ENCODE measurements around the gene DHRS12. TPM values are rescaled to one million over a fixed set of nuclear protein-coding genes. Genes with fewer than 3 reads are reported as not detected.

The DHRS12 gene
- total RNA-seq, 1 donor from 2014 or later: 3.3 TPM

DNA sequence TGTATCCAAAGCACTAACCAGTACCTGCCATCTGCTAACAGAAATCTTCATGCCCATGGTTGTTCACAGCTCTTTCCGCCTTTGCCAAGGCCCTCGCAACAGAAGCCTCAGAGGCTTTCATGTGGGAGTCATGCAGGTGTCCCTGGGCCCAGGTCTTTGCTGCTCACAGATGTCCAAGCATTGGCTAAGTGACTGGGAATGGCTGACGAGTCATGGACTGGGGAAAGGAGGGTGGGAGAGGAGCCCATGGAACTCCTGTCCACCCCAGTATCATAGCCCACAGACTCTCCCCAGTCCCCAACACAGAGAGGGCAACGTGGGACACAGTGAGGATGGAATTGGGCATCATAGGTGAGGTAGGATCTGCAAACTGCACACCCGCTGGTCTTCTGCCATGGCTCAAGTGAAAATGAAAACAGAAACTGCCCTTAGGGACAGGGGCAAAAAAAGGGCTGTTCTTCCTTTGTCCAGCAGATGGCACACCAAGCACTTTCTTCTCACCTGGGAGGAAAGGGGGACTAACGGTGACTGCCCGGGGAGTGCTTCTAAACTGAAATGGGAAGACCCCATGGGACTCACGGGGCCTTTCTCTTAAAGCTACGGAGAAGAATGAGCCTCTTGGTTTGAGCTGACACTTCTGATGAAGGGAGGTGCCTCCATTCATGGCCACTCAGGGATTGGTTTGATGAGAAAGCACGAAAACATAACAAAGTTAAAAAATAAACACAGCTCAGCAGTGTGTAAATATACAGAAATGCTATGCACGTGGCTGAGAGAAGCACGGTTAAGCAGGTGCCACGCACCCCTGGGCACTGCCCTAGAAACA, 11.1 kb upstream of the DHRS12 start:
- Mint-ChIP-seq H3K4me1 (ENCODE audit: low read depth) (peaks cover 52% of the 10 kb centered on the region), H3K4me3 (peak overlapping the region; percentile 37)

DNA sequence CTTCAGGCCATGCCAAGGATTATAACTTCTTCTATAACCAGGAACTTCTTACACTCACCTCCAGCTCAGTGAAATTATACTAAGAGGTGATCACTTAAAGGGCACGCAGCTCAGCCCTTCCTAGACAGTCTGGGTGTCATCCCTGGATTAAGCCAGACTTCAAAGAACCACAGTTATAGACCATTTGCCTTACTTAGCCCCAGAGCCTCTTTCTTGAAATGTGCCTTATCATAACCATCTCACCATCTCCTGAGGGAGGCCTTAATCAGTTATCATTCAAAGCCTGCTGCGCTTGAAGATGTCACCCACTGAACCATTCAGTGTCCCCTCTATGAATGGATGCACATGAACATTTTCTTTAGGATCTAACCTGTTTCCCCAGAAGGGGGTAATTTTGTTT, 10.1 kb upstream of the DHRS12 start:
- peaks cover 43% of the 10 kb centered on the region for H3K4me1 Mint-ChIP-seq (ENCODE audit: low read depth)
- no peak for DNase-seq (ENCODE audit: low spot score)
- no peaks in the 10 kb centered on the region for H3K9me3 Mint-ChIP-seq
- intact Hi-C loops (cut with micrococcal nuclease): loop anchor here (2.0 kb wide), 1 partner anchor 199 kb away; the partner anchor contains the start of gene ALG11
- no peak overlapping the region for H3K4me3 Mint-ChIP-seq
- H3K27ac Mint-ChIP-seq: no peak overlapping the region
- no peaks in the 10 kb centered on the region for H3K36me3 Mint-ChIP-seq (ENCODE audit: low read depth)
- H3K27me3 Mint-ChIP-seq (ENCODE audit: insufficient read depth): peaks cover 3% of the 10 kb centered on the region

More for the DNA sequence above, 11.1 kb upstream of the DHRS12 start:
- H3K27ac Mint-ChIP-seq: no peak overlapping the region
- no peaks in the 10 kb centered on the region for H3K9me3 Mint-ChIP-seq
- intact Hi-C loops (cut with micrococcal nuclease): loop anchor here (1.0 to 5.0 kb wide), 9 partner anchors 10 to 386 kb away; partner anchors contain the start of genes ALG11, NEK5 and TMEM272
- H3K36me3 Mint-ChIP-seq (ENCODE audit: low read depth): no peaks in the 10 kb centered on the region
- peak; percentile 66 for DNase-seq (ENCODE audit: low spot score)
- peaks cover 3% of the 10 kb centered on the region for H3K27me3 Mint-ChIP-seq (ENCODE audit: insufficient read depth)

DNA sequence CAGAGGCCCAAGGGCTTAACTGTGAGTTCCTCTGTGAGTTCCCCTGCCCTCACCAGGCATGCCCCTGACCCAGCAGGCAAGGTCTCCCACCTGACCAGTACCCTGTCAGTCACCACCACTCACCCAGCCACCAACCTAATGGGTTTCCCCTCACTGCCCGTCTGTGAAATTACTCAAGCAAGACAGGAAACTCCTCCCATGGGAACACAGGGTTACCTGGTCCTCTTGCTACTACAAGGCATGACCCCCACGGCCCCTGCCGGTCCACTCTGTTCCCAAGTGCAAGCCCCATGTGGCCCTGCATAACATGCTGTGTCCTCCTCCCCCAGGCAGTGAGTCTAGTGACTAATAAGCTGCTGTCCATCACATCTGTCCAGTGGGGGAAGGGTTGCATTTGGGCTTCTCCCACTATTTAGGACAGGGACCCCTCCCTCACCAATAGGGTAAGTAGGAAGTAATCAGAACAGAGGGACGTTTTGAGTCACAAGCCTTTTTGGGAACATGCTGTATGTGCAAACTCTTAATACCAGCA, 8.0 kb upstream of the DHRS12 start:
- Mint-ChIP-seq H3K36me3 (ENCODE audit: low read depth) (no peaks in the 10 kb centered on the region), H3K9me3 (no peaks in the 10 kb centered on the region), H3K27me3 (ENCODE audit: insufficient read depth) (peaks cover 2% of the 10 kb centered on the region), H3K27ac (no peak overlapping the region), H3K4me1 (ENCODE audit: low read depth) (peaks cover 27% of the 10 kb centered on the region), H3K4me3 (no peak overlapping the region)
- no peak for DNase-seq (ENCODE audit: low spot score)
- intact Hi-C loops (cut with micrococcal nuclease): no loop called here

DNA sequence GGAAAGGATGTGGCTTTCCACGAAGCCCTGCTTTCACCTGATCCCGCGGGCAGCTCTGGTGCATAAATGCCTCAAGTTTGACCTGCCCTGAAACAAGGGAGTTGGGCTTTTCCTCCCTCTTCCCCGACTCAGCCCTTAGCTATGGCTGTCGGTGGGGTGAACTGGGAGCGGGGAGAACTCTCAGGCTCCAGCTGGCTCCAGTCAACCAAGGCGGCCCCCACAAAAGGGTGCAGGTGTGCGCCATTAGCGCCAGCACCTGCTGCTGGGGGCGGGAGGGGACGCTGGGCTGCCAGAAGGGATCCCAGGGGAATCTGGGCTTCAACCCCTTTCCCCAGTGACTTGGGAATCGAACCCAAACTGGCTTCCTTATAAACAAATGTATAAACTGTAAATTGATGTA, 7.1 kb upstream of the DHRS12 start:
- intact Hi-C loops (cut with micrococcal nuclease): no loop called here
- no peak overlapping the region for H3K27ac Mint-ChIP-seq
- H3K4me1 Mint-ChIP-seq (ENCODE audit: low read depth): peaks cover 20% of the 10 kb centered on the region
- no peaks in the 10 kb centered on the region for H3K9me3 Mint-ChIP-seq
- no peaks in the 10 kb centered on the region for H3K36me3 Mint-ChIP-seq (ENCODE audit: low read depth)
- H3K4me3 Mint-ChIP-seq: no peak overlapping the region
- no peak for DNase-seq (ENCODE audit: low spot score)
- no peaks in the 10 kb centered on the region for H3K27me3 Mint-ChIP-seq (ENCODE audit: insufficient read depth)

DNA sequence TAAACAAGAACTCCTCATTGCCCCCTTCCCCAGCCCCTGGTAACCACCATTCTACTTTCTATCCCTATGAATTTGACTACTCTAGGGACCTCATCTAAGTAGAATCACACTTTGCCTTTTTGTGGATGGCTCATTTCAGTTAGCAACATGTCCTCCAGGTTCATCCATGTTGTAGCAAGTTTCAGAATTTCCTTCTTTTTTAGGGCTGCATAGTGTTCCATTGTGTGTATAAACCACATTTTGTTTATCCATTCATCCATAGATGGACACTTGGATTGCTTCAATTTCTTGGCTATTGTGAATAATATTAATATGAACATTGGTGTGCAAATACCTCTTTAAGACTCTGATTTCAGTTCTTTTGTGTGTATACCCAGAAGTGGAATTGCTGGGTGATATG, 4.8 kb upstream of the DHRS12 start:
- intact Hi-C loops (cut with micrococcal nuclease): loop anchor here (10.0 kb wide), 2 partner anchors 894 to 1444 kb away; no protein-coding TSS in a partner anchor
- Mint-ChIP-seq H3K27me3 (ENCODE audit: insufficient read depth) (no peaks in the 10 kb centered on the region), H3K9me3 (no peaks in the 10 kb centered on the region), H3K4me3 (no peak overlapping the region), H3K4me1 (ENCODE audit: low read depth) (peaks cover 26% of the 10 kb centered on the region), H3K36me3 (ENCODE audit: low read depth) (peaks cover 7% of the 10 kb centered on the region), H3K27ac (no peak overlapping the region)
- DNase-seq (ENCODE audit: low spot score): no peak

DNA sequence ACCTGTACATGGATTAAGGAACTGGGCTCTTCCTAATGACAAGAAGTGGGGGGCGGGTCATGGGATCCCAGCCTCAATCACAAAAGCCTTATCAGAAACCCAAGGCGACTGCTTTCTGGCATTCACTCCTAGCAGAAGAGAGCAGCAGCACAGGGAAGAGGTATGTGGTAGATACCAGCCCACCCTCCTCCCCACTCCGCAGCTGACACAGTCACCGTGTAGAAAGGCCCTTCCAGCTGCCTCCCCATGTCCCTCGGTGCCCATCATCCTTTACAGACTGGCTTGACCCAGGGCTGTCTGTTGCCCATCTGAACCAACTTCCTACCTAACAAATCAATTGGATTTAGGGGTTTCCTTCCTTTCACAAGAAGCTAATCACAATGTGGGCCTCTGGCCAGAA, 3.1 kb upstream of the DHRS12 start:
- Mint-ChIP-seq H3K27ac (no peak overlapping the region), H3K9me3 (no peaks in the 10 kb centered on the region), H3K36me3 (ENCODE audit: low read depth) (peaks cover 7% of the 10 kb centered on the region), H3K27me3 (ENCODE audit: insufficient read depth) (no peaks in the 10 kb centered on the region), H3K4me1 (ENCODE audit: low read depth) (peaks cover 39% of the 10 kb centered on the region), H3K4me3 (no peak overlapping the region)
- DNase-seq (ENCODE audit: low spot score): no peak
- intact Hi-C loops (cut with micrococcal nuclease): loop anchor here (10.0 kb wide), 2 partner anchors 892 to 1442 kb away; no protein-coding TSS in a partner anchor

DNA sequence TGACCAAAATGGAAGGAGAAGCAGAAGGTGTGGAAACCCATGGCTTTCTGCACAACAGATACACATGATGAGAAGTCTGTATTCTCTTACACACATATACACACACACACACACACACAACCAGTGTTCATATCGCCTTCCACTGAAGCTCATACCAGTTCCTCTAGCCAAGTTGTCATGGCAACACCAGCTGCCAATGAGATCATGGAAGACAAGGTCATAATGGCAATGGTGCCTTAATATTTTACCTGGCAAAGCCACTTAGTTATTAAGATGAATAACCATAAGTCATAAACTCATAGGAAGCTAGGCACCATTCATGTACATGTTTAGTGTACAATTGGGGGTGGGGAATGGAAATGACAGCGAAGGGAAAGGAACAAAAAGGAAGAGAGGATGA, 2.6 kb upstream of the DHRS12 start:
- intact Hi-C loops (cut with micrococcal nuclease): loop anchor here (10.0 kb wide), 2 partner anchors 892 to 1442 kb away; no protein-coding TSS in a partner anchor
- Mint-ChIP-seq H3K9me3 (no peaks in the 10 kb centered on the region), H3K36me3 (ENCODE audit: low read depth) (peaks cover 7% of the 10 kb centered on the region), H3K4me3 (no peak overlapping the region), H3K27ac (no peak overlapping the region), H3K4me1 (ENCODE audit: low read depth) (peaks cover 39% of the 10 kb centered on the region), H3K27me3 (ENCODE audit: insufficient read depth) (no peaks in the 10 kb centered on the region)
- no peak for DNase-seq (ENCODE audit: low spot score)

DNA sequence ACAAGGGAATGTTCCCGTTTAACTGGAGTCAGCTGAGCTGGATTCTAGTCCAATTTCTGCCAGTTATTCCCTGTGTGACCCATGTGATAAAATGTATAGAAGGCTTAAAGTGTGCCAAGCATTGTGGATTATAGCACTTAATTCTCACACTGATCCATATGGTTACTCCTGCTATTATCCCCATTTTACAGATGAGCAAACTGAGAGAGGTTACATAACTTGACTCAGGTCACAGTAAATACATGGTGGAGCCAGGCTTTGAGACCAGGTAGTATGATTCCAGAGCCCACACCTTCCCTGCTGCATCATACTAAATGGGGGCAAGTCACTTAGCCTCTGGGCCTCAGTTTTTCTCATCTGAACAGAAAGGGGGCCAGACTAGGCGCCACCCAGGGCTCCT, 2.0 kb upstream of the DHRS12 start:
- Mint-ChIP-seq H3K27me3 (ENCODE audit: insufficient read depth) (no peaks in the 10 kb centered on the region), H3K4me3 (no peak overlapping the region), H3K9me3 (no peaks in the 10 kb centered on the region), H3K27ac (no peak overlapping the region), H3K4me1 (ENCODE audit: low read depth) (peaks cover 40% of the 10 kb centered on the region), H3K36me3 (ENCODE audit: low read depth) (peaks cover 7% of the 10 kb centered on the region)
- DNase-seq (ENCODE audit: low spot score): no peak
- intact Hi-C loops (cut with micrococcal nuclease): loop anchor here (1.0 to 10.0 kb wide), 3 partner anchors 9 to 1441 kb away; no protein-coding TSS in a partner anchor

DNA sequence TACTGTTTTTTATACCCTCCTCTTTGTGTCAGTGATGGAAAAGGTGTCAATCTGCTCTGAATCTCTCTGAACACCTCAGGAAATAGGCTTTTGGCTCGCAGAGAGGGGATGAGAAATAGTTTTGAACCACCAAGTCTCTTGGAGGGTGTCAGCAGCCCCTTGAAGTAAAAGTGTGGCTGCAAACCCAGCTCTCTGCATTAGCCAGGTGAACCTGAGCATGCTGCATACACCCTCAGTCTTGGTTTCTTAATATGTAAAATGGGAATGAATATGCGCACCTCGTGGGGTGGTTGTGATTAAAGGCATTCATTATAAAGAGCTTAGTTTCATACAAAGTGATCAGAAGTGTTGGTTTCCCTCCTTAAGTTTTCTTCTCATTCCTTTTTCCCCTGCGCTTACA, 1.4 kb upstream of the DHRS12 start:
- DNase-seq (ENCODE audit: low spot score): no peak
- peaks cover 7% of the 10 kb centered on the region for H3K36me3 Mint-ChIP-seq (ENCODE audit: low read depth)
- H3K9me3 Mint-ChIP-seq: no peaks in the 10 kb centered on the region
- peak overlapping the region; percentile 94 for H3K27ac Mint-ChIP-seq
- intact Hi-C loops (cut with micrococcal nuclease): loop anchor here (1.0 to 10.0 kb wide), 3 partner anchors 10 to 1441 kb away; no protein-coding TSS in a partner anchor
- peaks cover 42% of the 10 kb centered on the region for H3K4me1 Mint-ChIP-seq (ENCODE audit: low read depth)
- H3K4me3 Mint-ChIP-seq: peak overlapping the region; percentile 90
- H3K27me3 Mint-ChIP-seq (ENCODE audit: insufficient read depth): no peaks in the 10 kb centered on the region

DNA sequence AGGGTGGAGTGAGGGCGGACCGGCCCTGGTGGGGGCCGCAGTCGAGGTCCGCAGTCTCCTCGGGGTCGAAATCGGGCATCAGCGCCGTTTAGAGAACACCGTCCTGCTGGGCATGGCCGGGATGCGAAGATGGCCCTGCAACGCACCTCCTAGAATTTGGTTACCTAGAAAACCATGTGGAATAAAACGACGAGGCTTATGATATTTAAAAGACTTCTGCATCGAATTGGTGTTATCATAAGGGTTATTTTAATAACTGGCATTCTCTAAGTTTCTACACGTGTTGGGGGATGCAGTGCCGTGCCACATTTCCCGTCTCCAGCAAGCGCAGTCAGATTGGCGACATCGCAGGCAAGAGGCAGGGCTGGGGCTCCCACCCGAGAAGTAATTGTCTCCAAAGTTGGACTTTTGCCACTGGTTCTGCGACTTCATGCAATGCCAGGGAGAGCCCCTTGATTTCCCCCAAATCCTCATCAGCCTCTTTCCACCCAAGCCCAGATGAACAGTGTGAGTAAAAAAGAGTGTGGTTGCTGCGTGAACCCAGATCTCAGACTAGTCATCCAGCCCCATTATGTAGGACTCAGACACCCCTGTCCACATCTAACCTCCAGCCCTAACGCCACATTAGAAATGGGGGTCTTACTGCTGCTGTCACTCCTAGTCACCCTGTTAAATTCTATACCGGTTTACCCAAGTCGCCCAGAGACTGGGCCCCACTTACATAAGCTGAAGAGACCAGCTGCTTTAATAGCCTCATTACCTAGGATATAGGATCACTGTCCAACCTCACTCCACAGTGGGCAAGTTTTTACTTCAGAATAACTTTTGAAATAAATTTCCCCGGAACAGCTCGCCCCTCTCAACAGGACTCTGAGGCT, 571 bp upstream of the DHRS12 start:
- H3K4me1 Mint-ChIP-seq (ENCODE audit: low read depth): peaks cover 49% of the 10 kb centered on the region
- DNase-seq (ENCODE audit: low spot score): no peak
- no peaks in the 10 kb centered on the region for H3K9me3 Mint-ChIP-seq
- H3K4me3 Mint-ChIP-seq: peak overlapping the region; percentile 90
- intact Hi-C loops (cut with micrococcal nuclease): loop anchor here (1.0 to 10.0 kb wide), 8 partner anchors 11 to 1440 kb away; partner anchors contain the start of genes ALG11, CKAP2 and TMEM272
- no peaks in the 10 kb centered on the region for H3K27me3 Mint-ChIP-seq (ENCODE audit: insufficient read depth)
- H3K36me3 Mint-ChIP-seq (ENCODE audit: low read depth): peaks cover 7% of the 10 kb centered on the region
- H3K27ac Mint-ChIP-seq: peak overlapping the region; percentile 94

DNA sequence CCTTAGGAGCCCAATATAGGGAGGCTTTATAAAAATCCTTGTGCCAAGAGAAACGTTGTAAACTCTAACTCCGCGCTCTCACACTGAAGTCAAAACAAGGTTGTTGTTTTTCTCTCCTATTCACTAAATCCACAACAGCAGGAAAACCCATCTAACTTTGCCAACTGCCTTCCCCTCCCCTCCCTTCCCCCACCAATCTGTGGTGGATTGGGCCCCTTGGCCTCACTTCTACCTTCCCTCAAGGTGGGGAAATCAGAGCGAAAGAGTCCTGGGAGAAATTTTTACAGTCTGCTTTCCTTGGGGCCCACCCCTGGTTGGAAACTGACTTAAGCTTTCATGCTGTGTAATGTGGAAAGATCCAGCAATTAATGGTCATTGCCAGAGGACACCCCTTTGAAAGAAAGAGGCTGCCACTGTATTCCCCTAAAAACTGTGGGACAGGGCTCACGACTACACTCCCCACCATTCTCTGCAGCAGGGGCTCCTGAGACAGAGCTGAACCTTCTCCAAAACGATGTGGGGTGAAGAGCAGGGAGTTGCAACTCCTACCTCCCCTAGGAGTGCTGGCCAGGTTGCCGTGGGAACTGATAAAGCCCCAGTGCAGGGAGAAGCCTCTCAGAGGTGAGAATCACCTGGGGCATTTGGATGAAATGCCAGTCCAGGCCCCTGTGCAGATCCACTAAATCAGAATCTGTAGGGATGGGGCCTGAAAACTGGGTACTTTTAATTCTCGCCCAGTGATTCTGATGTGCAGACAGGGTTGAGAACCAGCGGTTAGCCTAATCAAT, 1.1 kb downstream of the DHRS12 start:
- DNase-seq (ENCODE audit: low spot score): no peak
- peaks cover 52% of the 10 kb centered on the region for H3K4me1 Mint-ChIP-seq (ENCODE audit: low read depth)
- H3K9me3 Mint-ChIP-seq: no peaks in the 10 kb centered on the region
- H3K4me3 Mint-ChIP-seq: peak overlapping the region; percentile 89
- intact Hi-C loops (cut with micrococcal nuclease): loop anchor here (1.0 to 10.0 kb wide), 14 partner anchors 22 to 1438 kb away; partner anchors contain the start of genes CKAP2, INTS6, NEK5 and TMEM272
- H3K27ac Mint-ChIP-seq: peak overlapping the region; percentile 99
- peaks cover 7% of the 10 kb centered on the region for H3K36me3 Mint-ChIP-seq (ENCODE audit: low read depth)
- no peaks in the 10 kb centered on the region for H3K27me3 Mint-ChIP-seq (ENCODE audit: insufficient read depth)
